HCT116 (cell line): ENCODE data around the gene C14orf180. TPM values are rescaled to one million over a fixed set of nuclear protein-coding genes. Genes with fewer than 3 reads are reported as not detected.

Source experiments
- ATAC-seq: fragments of 200-7000 bp; cut with Tn5 transposase; 2 replicates; pipeline ENCODE4 v1.9.1; 2020; ENCODE audit warnings: mild to moderate bottlenecking, moderate library complexity
- BruUV-seq: library from RNA; stranded (reverse); fragments of 400-500 nt; replicated peaks from 2 replicates; lab custom pipeline; 2021; lab: Mats Ljungman, UMichigan
- CTCF ChIA-PET: fragments of 300-600 bp; sonication (Branson Sonifier 250); formaldehyde crosslinking; loops from one replicate; lab custom pipeline; 2021; ENCODE audit warnings: antibody characterized with exemption; lab: Charles Lee
- POLR2A ChIA-PET: fragments of 300-600, 350-600 bp; sonication (Branson Sonifier 250); formaldehyde crosslinking; loops from one replicate; lab custom pipeline; 2021; ENCODE audit warnings: antibody characterized with exemption; lab: Charles Lee
- RAD21 ChIA-PET, 2 experiments: fragments of 300-600 bp; sonication (Branson Sonifier 250); formaldehyde crosslinking; loops; one replicate each; lab custom pipeline; 2023; ENCODE audit warnings: low total read pairs in 2 of 2; ENCODE audit not compliant: uncharacterized antibody in 2 of 2, unreplicated experiment in 2 of 2, low non-redundant PET in 1 of 2; lab: Charles Lee
- DNase-seq: peaks from one replicate; pipeline ENCODE4 v3.0.0-alpha.2; 2010; ENCODE audit warnings: low read depth, low spot score
- H2AFZ ChIP-seq: fragments of 200-600 bp; shearing (Covaris generic), sonication (generic); 2 replicates; pipeline ENCODE4 v1.6.1; 2017; ENCODE audit warnings: low read depth, mixed run types, mixed read lengths, antibody characterized with exemption, low read length; ENCODE audit not compliant: poor library complexity, severe bottlenecking
- H3K27ac ChIP-seq: 2 replicates; pipeline ENCODE4 v1.5.1; 2012; ENCODE audit warnings: low read depth, low read length
- H3K27me3 ChIP-seq: fragments of 200-600 bp; sonication (generic); 2 replicates; pipeline ENCODE4 v1.6.1; 2016; ENCODE audit warnings: mixed run types, low read length, mixed read lengths; ENCODE audit not compliant: insufficient read depth
- H3K36me3 ChIP-seq, 2 experiments: fragments of 200-500 bp in 1 of 2; fragments of 200-600 bp in 1 of 2; sonication (Bioruptor generic) in 1 of 2; sonication (generic) in 1 of 2; 2 replicates each; pipeline versions ENCODE4 v1.5.1 to v1.6.1; 2014 to 2016; ENCODE audit warnings: low read length in 2 of 2, inconsistent platforms in 1 of 2, mixed read lengths in 1 of 2, mixed run types in 1 of 2; ENCODE audit not compliant: insufficient read depth in 2 of 2, control insufficient read depth in 1 of 2
- H3K4me1 ChIP-seq, 2 experiments: fragments of 200-600 bp in 1 of 2; sonication (generic) in 1 of 2; 2 replicates each; pipeline versions ENCODE4 v1.5.1 to v1.6.1; 2012 to 2017; ENCODE audit warnings: low read length in 2 of 2, inconsistent platforms in 1 of 2, mild to moderate bottlenecking in 1 of 2, mixed read lengths in 1 of 2, mixed run types in 1 of 2, moderate library complexity in 1 of 2; ENCODE audit not compliant: insufficient read depth in 2 of 2, control insufficient read depth in 1 of 2
- H3K4me2 ChIP-seq: fragments of 200-600 bp; sonication (generic); 2 replicates; pipeline ENCODE4 v1.6.1; 2017; ENCODE audit warnings: mixed run types, low read length, mixed read lengths
- H3K4me3 ChIP-seq, 2 experiments: fragments of 200-600 bp in 1 of 2; sonication (generic) in 1 of 2; replicated peaks in 1 of 2; 2 replicates each; pipeline ENCODE4 v1.5.1; 2011 to 2016; ENCODE audit warnings: low read length in 2 of 2, control low read depth in 1 of 2, low read depth in 1 of 2, mild to moderate bottlenecking in 1 of 2, mixed read lengths in 1 of 2, mixed run types in 1 of 2
- H3K79me2 ChIP-seq: fragments of 200-600 bp; sonication (generic); 2 replicates; pipeline ENCODE4 v1.6.1; 2017; ENCODE audit warnings: mild to moderate bottlenecking, mixed run types, low read length, moderate library complexity, mixed read lengths; ENCODE audit not compliant: insufficient read depth
- H3K9ac ChIP-seq: fragments of 200-600 bp; sonication (generic); 2 replicates; pipeline ENCODE4 v1.6.1; 2016; ENCODE audit warnings: low read length, mixed read lengths
- H3K9me2 ChIP-seq: fragments of 200-600 bp; sonication (generic), shearing (Covaris generic); 2 replicates; pipeline ENCODE4 v1.6.1; 2017; ENCODE audit warnings: mixed run types, mild to moderate bottlenecking, moderate library complexity; ENCODE audit not compliant: insufficient read depth
- H3K9me3 ChIP-seq, 2 experiments: fragments of 200-500 bp in 1 of 2; fragments of 200-600 bp in 1 of 2; sonication (Bioruptor generic) in 1 of 2; sonication (generic) in 1 of 2; 2 replicates each; pipeline ENCODE4 v1.6.1; 2014 to 2017; ENCODE audit warnings: low read length in 2 of 2, mixed read lengths in 2 of 2, inconsistent platforms in 1 of 2, low read depth in 1 of 2, mild to moderate bottlenecking in 1 of 2, mixed run types in 1 of 2, moderate library complexity in 1 of 2; ENCODE audit not compliant: control insufficient read depth in 1 of 2, insufficient read depth in 1 of 2
- H4K20me1 ChIP-seq: fragments of 200-600 bp; sonication (generic), shearing (Covaris generic); 2 replicates; pipeline ENCODE4 v1.6.1; 2017; ENCODE audit warnings: mixed run types, mild to moderate bottlenecking, moderate library complexity; ENCODE audit not compliant: insufficient read depth
- CEBPB ChIP-seq: IDR thresholded peaks from 2 replicates; pipeline ENCODE4 v1.6.1; 2012; ENCODE audit warnings: low read depth
- EZH2 ChIP-seq: fragments of 200-600 bp; sonication (generic); IDR thresholded peaks from 2 replicates; pipeline ENCODE4 v1.6.1; 2017; ENCODE audit warnings: antibody characterized with exemption, mixed run types
- EZH2phosphoT487 ChIP-seq: fragments of 200-600 bp; IDR thresholded peaks from 2 replicates; pipeline ENCODE4 v1.6.1; 2018; ENCODE audit warnings: antibody characterized with exemption, borderline replicate concordance
- MAX ChIP-seq: IDR thresholded peaks from 2 replicates; pipeline ENCODE4 v1.6.1; 2012
- POLR2A ChIP-seq: IDR thresholded peaks from 2 replicates; pipeline ENCODE4 v1.7.0; 2011; ENCODE audit warnings: borderline replicate concordance; ENCODE audit not compliant: insufficient read depth, insufficient read length; ENCODE audit errors: extremely low read depth
- RAD21 ChIP-seq: IDR thresholded peaks from 2 replicates; pipeline ENCODE4 v1.6.1; 2012; ENCODE audit warnings: low read depth, mild to moderate bottlenecking
- REST ChIP-seq: IDR thresholded peaks from 2 replicates; pipeline ENCODE4 v1.6.1; 2012; ENCODE audit warnings: low read depth
- SP1 ChIP-seq: IDR thresholded peaks from 2 replicates; pipeline ENCODE4 v1.6.1; 2012; ENCODE audit warnings: low read depth
- SRF ChIP-seq: IDR thresholded peaks from 2 replicates; pipeline ENCODE4 v1.6.1; 2012; ENCODE audit warnings: low read depth
- ZBTB33 ChIP-seq: IDR thresholded peaks from 2 replicates; pipeline ENCODE4 v1.6.1; 2011; ENCODE audit warnings: mild to moderate bottlenecking, low read length, moderate library complexity; ENCODE audit not compliant: insufficient replicate concordance; ENCODE audit errors: extremely low read depth
- ZFX ChIP-seq: fragments of 450-650 bp; IDR thresholded peaks from 2 replicates; pipeline ENCODE4 v1.6.1; 2017
- intact Hi-C: fragments of 100-400 bp; cut with micrococcal nuclease; formaldehyde crosslinking; loops from 2 replicates; pipeline ENCODE4 v1.10.0; 2022
- total RNA-seq: library from RNA; stranded (reverse); gene quantifications from one replicate; pipeline ENCODE4 v1.2.1, GENCODE V29; 2021; ENCODE audit not compliant: unreplicated experiment

The C14orf180 gene
- total RNA-seq, 1 experiment from 2014 or later: not detected

- TF ChIP-seq REST (no peak), ZFX (no peak)
- TF ChIP-seq, all 23 proteins: peak for 0
Observed at GRCh38 chr14:104553166-104554087, 26.1 kb upstream of the C14orf180 start (continued).

GRCh38 chr14:104554088-104554607, 25.4 kb upstream of the C14orf180 start:
- H4K20me1 ChIP-seq: no peaks in the 10 kb centered on the region
- intact Hi-C loops: no loop called here
- no peaks in the 10 kb centered on the region for H3K9me3 ChIP-seq
- peaks cover 18% of the 10 kb centered on the region for H3K27me3 ChIP-seq
- BruUV-seq: no TSS peak
- ChIA-PET POLR2A (no interaction called here), RAD21 (no interaction called here), CTCF (no interaction called here)
- no peak overlapping the region for H3K4me2 ChIP-seq
- no peak overlapping the region for H2AFZ ChIP-seq
- ATAC-seq: no peak
- no peaks in the 10 kb centered on the region for H3K79me2 ChIP-seq
- H3K36me3 ChIP-seq: no peaks in the 10 kb centered on the region
- H3K9ac ChIP-seq: no peak overlapping the region
- no peaks in the 10 kb centered on the region for H3K9me2 ChIP-seq
- no peaks in the 10 kb centered on the region for H3K4me1 ChIP-seq
- no peak overlapping the region for H3K27ac ChIP-seq
- H3K4me3 ChIP-seq: no peak overlapping the region
- DNase-seq: no peak
- TF ChIP-seq MAX (no peak), POLR2A (no peak), REST (no peak), ZBTB33 (no peak), RAD21 (no peak), CEBPB (no peak), EZH2phosphoT487 (no peak), EZH2 (no peak), SP1 (no peak), ZFX (no peak), SRF (no peak)
